GM19328 (cell line): ENCODE measurements around the gene SLC17A9.
"Not testable (repeated sequence)": the region's sequence is repeated elsewhere in the genome, so short reads cannot be mapped to it uniquely, and the experiment has no call there.

Experiments
- ATAC-seq: cut with Tn5 transposase; IDR thresholded peaks from one replicate; pipeline ENCODE4 v1.9.1; 2021; ENCODE audit warnings: mild to moderate bottlenecking, moderate library complexity; ENCODE audit not compliant: unreplicated experiment

SLC17A9 gene

DNA sequence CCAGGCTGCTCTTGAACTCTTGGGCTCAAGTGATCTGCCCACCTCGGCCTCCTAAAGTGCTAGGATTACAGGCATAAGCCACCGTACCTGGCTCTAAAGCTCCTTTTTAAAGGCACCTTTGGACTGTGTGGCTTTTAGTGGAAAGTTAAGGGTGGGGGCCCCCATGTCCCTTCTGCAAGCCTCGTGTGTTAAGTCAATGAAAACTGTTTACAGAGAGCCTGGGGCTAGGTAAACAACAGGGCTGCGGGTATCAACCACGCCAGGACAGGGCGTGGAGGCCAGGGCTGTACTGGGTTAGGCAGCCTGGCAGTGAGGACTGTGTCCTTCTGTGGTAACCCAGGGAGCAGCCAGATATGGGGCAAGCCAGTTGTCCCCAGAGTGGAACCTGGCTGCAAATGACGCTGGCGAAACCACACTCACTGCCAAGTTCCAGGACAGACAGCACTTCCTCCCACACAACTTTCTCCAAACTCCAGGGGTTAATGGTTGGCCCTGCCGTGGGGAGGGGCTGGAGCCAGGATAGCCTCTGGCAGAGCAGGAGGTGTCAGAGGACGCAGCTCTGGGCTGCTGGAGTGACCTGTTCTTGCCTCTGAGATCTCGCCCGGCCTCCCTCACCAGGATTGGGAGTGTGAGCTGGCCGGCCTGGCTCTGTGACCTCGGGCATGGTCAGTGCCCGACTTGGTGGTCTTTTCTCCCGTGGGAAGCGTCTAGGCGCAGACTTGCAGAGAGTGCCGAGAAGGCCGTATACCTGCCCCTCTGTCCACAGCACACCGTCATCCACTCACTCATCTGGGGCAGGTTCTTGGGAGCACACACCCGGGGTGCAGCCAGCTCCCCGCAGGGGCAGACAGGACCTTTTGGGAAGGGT lies 3.2 kb downstream of the SLC17A9 start:
- ATAC-seq: no peak

DNA sequence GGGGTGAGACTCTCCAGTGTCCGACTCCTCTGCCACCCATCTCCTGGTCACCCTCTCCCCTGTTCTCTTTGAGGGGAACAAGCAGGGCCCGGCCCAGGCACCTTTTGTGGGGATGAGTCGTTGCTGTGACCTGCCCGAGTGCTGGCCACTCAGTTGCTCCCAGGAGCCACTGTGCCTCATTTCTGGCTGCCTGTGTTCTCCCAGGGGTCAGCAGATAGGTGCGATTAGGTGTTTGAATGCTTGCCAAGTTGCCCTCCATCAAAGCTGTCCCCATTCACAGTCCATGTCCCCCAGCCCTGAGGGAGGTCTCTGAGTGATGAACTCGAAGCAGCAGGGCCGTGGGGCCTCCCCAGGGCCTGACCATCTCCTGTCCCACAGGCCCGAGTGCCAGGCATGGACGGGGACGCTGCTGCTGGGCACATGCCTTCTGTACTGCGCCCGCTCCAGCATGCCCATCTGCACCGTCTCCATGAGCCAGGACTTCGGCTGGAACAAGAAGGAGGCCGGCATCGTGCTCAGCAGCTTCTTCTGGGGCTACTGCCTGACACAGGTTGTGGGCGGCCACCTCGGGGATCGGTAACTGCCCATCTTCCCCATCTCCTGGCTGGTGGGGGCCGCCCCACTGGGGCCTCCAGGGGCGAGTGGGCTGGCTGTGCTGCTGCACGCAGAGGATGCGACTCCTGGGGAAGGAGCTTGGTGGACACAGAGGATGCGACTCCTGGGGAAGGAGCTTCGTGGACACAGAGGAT lies 4.1 kb downstream of the SLC17A9 start:
- no peak for ATAC-seq

DNA sequence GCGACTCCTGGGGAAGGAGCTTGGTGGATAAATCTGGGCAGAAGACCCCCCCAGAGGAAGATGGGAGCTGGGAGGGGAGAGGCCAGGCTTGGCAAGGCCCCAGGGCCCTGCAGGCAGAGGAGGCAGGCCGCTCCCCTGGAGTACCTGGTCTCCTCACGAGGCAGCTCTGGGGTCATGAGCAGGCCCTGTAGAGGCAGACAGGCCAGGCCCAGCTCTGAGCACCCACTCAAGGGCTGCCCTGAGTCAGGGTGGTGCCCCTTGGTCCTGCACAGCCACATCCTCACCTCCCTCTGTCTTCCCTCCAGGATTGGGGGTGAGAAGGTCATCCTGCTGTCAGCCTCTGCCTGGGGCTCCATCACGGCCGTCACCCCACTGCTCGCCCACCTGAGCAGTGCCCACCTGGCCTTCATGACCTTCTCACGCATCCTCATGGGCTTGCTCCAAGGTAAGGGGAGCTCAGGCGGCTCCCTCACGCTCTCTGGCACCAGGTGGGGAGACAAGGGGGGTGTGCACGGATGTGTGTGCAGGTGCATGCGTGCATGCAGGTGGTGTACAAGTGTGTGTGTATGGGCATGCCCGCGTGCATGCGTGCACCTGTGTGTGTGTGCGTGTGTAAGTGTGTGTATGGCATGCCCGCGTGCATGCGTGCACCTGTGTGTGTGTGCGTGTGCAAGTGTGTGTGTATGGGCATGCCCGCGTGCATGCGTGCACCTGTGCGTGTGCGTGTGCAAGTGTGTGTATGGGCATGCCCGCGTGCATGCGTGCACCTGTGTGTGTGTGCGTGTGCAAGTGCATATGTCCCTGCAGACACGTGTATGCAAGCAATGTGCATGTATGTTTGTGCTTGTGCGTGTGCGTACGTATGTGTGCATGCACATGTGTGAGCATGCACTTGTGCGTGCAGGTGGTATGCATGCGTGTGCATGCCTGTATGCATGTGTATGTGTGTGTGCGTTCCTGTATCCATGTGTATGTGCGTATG lies 4.9 kb downstream of the SLC17A9 start:
- ATAC-seq: no peak

DNA sequence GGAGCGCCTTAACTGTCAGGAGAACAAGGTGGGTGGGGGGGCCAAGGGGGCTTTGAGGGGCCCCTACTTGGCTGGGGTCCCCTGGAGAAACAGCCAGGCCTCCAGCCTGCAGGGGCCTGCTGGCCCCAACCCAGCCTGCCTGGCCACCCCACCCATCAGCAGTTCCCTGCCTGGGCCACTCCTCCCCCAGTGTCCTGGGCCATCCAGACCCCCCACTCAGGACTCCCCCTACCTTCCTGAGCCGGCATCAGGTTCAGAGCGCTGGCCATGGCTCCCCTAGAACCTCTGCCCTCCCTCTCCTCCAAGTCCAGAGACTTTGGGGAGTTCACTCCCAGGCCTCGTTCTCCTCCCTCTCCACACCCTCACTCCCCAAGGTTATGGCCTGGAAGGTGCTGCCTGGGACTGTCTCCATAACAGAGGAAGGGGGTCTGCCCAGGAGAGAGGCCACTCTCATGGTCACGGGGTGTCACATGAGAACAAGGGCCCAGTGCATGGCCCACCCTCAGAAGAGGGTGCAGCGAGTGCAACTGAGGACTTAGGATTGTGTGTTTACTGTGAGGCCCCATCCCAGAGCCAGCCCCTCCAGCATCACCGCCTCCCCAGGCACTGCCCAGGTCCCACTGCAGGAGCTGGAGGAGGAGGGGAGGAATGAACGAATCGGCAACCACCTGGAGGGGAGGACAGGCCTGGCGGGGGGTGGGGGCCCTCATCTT lies 6.0 kb downstream of the SLC17A9 start:
- ATAC-seq: no peak

DNA sequence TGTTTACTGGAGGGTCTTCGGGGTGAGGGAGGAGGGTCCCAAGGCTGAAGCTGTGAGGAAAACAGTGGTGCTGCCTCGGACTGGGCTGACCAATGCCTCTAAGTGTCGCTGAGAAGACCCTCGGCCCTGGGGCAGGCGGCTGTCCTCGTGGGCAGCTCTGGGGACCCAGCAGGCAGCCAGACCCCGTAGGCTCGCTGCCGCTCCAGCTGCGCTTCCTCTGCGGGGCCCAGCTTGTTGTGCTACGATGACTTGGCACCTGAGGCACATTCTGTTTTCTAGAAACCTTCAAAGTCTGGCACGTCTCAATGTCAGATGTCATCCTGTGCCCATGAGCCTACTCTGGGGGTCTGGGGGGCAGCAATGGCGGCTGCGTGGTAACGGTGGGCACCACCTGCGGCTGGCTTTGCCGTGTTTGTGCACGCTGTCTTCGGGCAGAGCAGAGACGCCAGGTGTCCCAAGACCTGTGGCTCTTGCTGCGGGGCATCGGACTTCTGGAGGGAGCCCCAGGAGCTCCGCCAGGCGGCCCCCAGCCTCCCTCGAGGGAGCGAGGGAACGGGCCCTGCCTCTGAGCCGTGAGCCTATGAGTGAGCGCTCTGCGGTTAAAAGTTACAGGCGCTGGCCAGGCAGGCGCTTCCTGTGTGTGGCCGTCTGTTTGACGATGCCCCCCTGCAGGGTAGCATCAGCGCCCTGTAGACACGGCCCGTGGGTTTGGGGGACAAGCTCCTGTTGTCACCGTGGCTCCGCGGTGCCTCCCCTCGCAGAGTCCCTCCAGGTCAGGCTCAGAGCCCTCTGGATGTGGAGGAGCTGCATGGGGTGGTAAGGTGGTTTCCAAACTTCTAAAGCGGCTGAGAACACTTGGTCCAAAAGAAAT lies 6.8 kb downstream of the SLC17A9 start:
- no peak for ATAC-seq

DNA sequence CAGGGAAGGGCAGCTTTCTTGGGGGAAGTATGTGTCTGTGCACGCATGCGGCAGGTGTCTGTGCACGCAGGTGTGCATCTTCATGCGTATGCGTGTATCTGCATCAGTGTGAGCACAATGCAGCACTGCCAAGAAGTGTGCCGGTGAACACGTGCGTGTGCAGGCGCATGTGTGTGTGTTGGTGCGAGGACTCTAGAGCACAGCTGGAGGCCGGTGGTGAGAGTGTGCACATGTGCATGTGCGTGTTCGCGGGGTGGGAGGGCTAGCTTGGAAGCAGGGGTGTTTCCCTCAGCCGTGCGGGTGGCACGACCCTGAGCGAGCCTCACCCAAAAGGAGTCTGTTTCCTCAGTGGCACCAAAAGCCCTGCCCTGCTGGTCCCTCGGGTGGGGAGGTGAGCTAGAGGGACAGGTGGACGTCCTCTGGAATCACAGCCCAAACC lies 7.5 kb downstream of the SLC17A9 start:
- ATAC-seq: no peak

DNA sequence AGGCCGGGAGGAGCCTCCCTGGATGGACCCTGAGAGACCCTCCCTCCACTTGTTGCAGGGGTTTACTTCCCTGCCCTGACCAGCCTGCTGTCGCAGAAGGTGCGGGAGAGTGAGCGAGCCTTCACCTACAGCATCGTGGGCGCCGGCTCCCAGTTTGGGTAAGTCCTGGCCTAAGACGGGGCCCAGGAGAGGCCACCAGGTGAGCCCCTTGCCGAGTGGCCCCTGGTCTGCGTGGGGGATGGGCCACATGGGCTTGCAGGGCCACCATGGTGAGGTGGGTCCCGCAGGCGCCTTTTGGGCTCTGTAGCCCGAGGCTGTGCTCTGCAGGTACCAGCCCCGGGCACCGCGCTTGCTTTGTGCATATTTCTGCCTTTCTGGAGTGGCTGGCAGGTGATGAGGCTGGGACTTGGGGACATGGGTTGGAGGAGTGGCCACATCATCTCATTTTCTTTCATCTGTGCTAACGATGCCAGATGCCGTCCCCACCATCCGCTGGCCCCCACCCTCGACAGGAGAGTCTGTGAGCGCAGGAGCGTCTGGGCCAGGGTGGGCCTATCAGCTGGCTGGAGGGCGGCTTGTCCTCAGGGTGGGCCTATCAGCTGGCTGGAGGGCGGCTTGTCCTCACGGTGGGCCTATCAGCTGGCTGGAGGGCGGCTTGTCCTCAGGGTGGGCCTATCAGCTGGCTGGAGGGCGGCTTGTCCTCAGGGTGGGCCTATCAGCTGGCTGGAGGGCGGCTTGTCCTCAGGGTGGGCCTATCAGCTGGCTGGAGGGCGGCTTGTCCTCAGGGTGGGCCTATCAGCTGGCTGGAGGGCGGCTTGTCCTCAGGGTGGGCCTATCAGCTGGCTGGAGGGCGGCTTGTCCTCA lies 8.2 kb downstream of the SLC17A9 start:
- ATAC-seq: not testable (repeated sequence)

DNA sequence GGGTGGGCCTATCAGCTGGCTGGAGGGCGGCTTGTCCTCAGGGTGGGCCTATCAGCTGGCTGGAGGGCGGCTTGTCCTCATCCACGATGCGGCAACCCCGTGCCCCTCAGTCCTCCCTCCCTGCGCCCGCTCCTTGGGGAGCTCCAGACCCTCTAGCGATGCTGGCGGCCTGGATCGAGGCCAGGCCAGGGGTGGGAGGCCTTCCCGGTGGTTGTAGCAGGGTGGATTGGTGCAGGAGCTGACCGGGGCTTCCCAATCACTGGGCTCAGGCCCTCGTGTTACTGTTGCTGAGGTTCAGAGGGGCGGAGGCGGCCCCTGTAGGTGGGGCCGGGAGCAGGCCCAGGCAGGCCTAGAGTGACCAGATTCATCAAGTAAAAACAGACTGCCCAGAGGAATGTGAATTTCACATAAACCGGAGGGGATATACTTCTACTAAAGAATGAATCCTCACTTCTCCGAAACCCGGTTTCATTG lies 8.8 kb downstream of the SLC17A9 start:
- no peak for ATAC-seq

DNA sequence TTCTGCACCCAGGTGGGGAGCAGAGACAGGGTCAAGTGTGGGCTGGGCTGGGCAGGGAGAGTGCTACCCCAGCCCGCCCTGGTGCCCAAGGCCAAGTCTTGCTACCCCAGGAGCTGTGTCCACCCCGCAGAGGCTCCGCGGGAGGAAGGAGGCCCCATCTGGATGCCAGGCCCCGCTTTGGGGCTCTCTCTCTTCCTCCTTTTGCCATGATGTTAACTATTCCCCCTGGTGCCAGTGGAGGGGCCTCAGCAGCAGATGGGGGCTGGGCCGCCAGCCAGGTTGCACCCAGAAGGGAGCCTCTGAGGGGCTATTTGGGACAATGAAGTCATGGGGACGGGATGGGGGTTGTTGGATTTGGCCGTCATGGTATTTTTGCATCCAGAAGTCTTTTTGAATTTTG lies 9.3 kb downstream of the SLC17A9 start:
- ATAC-seq: no peak

DNA sequence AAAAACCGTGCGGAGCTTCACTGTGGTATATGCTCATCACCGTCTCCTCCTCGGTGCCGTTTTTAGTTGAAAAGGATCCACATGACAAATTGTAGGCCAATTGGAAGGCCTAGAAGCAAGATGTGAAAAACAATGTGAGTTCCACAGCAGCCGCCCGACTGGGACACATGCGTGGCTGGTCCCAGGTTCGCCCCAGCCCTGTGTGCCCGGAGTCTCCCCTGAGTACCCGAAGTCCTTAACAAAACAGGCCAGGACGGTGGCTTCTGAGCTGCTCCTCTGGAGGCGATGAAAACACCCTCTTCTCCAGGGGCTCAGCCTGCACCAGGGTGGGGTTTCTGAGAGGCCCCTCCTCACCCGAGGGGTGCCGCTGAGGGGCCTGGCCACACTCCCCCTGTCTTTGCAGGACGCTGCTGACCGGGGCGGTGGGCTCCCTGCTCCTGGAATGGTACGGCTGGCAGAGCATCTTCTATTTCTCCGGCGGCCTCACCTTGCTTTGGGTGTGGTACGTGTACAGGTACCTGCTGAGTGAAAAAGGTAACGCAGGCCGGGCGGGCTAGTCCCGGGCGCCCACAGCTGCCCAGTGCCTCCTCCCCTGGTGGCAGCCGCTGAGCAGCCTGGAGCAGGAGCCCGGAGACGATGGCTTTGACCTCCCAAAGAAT lies 9.8 kb downstream of the SLC17A9 start:
- no peak for ATAC-seq

DNA sequence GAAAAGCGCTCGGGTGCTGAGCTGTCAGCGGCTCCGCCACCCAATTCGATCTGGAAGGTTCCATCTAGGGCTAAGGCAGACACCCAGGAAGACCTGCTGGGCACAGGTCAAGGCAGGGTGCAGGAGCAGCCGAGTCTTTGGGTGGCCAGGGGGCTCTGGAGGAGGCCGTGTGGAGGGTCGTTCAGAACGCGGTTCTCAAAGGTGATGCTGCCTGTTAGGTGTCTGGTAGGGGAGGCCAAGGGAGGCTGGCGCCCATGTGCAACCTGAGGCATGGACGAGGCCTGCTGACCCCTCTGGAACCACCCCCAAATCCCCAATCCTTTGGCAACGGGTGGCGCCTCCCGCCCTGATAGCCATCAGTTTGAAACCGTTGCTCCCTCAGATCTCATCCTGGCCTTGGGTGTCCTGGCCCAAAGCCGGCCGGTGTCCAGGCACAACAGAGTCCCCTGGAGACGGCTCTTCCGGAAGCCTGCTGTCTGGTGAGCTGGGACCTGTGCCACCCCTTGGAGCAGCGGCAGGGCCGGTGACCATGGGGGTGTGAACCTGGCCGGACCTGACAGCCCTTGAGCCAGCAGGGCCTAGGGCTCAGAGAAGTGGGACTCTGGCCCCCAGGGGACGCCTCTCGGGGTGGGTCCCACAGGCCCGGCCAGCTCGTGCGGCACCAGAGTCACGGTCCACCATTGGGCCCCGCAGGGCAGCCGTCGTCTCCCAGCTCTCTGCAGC lies 10.5 kb downstream of the SLC17A9 start:
- ATAC-seq: no peak

DNA sequence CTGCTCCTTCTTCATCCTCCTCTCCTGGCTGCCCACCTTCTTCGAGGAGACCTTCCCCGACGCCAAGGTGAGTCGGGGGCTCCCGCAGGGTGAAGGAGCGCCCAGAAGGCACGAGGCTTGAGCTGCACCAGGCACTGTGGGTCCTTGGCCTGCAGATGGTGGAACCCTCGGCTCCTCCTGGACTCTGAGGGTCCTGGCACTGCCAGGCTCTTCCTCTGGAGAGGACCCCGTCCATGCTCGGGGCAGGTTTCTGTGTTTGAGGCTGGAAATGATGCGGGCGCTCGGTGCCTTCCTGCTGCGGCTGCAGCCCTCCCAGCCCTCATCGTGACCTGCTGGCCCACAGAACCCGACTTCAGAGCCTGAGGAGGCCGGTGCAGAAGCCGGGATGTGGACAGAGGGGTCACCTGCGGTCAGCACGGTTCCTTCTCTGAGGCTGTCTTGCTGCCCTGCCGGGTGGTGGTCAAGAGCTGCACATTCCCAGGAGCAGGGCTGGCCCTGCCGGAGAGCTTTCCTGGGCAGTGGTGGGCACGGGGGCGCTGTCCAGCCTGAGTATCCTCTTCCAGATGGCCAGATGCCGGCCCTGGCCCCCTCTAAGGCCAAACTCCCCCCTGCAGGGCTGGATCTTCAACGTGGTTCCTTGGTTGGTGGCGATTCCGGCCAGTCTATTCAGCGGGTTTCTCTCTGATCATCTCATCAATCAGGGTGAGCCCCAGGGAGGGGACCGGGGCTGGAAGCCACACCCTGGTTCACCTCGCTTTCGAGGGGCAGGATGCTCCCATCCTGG lies 11.3 kb downstream of the SLC17A9 start:
- ATAC-seq: no peak

DNA sequence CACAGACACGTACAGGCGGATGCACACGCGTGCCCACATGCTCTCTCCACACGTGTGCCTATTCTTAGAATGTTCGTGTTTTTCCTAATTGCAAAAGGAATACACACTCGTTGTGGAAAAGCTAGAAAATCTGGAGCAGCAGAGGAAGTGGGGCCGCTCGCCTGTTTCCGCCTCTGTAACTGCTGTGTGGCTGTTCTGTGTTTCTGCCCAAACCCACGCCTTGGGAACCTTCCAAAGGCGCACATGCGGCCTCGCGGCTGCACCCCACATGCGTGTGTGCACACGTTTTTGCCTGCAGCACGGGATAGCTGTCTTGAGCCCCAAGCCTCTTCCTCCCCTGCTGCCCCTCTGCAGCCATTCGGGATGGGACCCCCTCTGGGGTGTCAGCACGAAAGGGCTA lies 12.2 kb downstream of the SLC17A9 start:
- no peak for ATAC-seq

DNA sequence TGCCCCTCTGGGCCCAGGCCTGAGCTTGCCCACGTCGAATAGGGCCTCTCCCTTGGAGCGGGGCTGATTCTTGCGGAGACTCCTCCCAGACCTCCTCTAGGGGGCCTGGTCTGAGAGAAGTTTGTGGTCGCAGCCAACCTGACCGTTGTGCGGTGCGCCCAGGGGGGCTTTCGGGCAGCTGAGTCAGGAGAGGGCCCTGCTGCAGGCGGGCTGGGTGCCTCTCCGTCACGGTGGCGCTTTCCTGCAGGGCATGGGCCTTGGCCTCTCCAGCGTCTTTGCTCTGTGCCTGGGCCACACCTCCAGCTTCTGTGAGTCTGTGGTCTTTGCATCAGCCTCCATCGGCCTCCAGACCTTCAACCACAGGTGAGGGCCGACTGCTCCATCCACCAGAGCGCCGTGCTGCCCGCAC lies 12.9 kb downstream of the SLC17A9 start:
- no peak for ATAC-seq

DNA sequence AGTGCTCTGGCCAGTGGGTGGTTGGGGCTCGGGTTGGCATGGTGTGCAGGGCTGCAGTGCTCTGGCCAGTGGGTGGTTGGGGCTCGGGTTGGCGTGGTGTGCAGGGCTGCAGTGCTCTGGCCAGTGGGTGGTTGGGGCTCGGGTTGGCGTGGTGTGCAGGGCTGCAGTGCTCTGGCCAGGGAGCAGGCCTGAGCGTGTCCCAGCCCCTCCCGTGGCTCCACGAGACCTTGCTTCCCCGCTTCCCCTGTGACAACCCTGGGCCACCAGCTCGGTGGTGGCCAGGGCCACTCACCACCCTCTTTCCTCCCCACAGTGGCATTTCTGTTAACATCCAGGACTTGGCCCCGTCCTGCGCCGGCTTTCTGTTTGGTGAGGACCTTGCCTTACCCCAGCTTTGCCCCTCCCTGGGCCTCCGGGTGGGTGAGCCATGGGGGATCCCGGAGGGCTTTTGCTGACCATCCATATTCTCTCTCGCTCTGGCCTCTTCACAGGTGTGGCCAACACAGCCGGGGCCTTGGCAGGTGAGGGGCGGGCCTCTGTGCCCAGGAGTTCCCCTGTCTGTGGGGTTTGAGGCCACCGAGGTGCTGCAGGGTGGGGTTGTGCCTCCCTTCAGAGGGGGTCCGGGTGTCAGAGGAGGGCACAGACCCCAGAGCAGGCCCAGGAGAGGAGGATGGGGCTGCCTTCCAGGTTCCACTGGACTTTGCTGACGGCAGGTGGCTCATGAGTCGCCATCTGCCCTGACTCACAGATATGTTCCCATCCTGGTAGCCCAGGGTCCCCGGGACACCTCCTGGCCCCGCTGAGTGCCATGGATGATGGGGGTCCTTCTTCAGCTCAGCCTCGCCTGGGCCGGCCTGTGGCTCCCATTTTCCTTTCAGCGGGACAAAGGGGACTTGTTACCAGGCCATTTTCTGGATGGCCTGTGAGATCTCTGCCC lies 14.0 kb downstream of the SLC17A9 start:
- no peak for ATAC-seq
